Prostate gland (tissue), 2 donors: ENCODE results near the gene SPTB. TPM values are rescaled to one million over a fixed set of nuclear protein-coding genes. Genes with fewer than 3 reads are reported as not detected.

Source experiments
- DNase-seq: peaks from one replicate; pipeline ENCODE4 v3.0.0-alpha.2; 2019; ENCODE audit warnings: low spot score
- H3K27ac ChIP-seq, 2 donors: fragments of 200-600 bp; sonication (generic); 2 replicates each; pipeline ENCODE4 v1.5.1; 2017 to 2019
- H3K27me3 ChIP-seq: fragments of 200-600 bp; sonication (generic); replicated peaks from 2 replicates; pipeline ENCODE4 v1.5.1; 2019; ENCODE audit not compliant: insufficient read depth
- H3K36me3 ChIP-seq, 2 donors: fragments of 200-600 bp; sonication (generic); 1 replicate in 1 of 2; 2 replicates in 1 of 2; pipeline versions ENCODE4 v1.5.1 to v1.8.1; 2017 to 2019
- H3K4me1 ChIP-seq: fragments of 200-600 bp; sonication (generic); replicated peaks from 2 replicates; pipeline ENCODE4 v1.5.1; 2019
- H3K4me3 ChIP-seq, 2 donors: fragments of 200-600 bp; sonication (generic); 2 replicates each; pipeline ENCODE4 v1.5.1; 2017 to 2019
- H3K9me3 ChIP-seq: fragments of 200-600 bp; sonication (generic); 2 replicates; pipeline ENCODE4 v1.5.1; 2017
- POLR2A ChIP-seq: fragments of 450-650 bp; IDR thresholded peaks from one replicate; pipeline ENCODE4 v1.6.1; 2016; ENCODE audit warnings: antibody characterized with exemption, mild to moderate bottlenecking
- POLR2AphosphoS5 ChIP-seq: sonication (generic); formaldehyde crosslinking; IDR thresholded peaks from one replicate; pipeline ENCODE4 v1.6.1; 2017; ENCODE audit warnings: antibody characterized with exemption
- WGBS: methylation state at CpG from one replicate; pipeline ENCODE4 v1.1.5; 2018; 5-methylcytosine and 5-hydroxymethylcytosine counted together
- intact Hi-C: fragments of 100-400 bp; cut with DNase I; formaldehyde crosslinking; loops from one replicate; pipeline ENCODE4 v1.14.2; 2022
- total RNA-seq, 2 donors: library from RNA; depleted of rRNA; stranded (reverse); fragments of >200 nt; gene quantifications; one replicate each; pipeline ENCODE4 v1.1.0, GENCODE V29; 2016
- TF ChIP-seq, protein P1 (sequence below), 4 experiments: fragments of 200-600 bp in 2 of 4; fragments of 450-650 bp in 2 of 4; sonication (generic) in 2 of 4; IDR thresholded peaks; 1 replicate in 3 of 4; 2 replicates in 1 of 4; pipeline ENCODE4 v1.5.1; 2016 to 2019; ENCODE audit warnings: antibody characterized with exemption in 4 of 4, mild to moderate bottlenecking in 2 of 4, moderate library complexity in 2 of 4

The SPTB gene
- total RNA-seq, 2 donors from 2014 or later = 2.7 to 3.7 TPM

DNA sequence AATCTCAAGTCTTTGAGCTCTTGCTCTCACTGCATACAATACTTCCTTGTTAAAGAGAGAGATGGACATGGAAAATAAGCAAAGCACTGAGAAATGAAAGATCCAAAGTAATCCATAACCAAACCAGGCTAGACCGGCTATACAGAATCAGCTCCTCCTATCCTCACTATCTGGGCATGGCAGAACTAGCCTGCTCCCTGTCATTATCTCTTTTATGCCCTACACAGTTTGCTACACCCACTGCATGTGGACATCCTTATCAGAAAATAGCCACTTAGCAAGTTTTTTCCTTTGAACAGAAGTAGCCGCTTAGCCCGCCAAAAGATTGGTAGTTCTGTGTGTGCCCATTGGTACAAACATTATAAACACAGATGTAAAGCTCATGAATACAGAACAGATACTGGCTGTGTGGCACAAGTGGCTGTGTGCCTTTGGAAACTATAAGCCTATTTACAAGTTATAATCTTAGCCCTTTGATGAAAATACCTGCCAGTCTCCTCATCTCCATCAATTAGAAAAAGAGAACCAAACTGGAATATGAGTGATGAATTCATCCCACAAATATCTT lies 34.7 kb downstream of the SPTB start:
- Histone ChIP-seq H3K4me1 (no peaks in the 10 kb centered on the region), H3K27me3 (no peaks in the 10 kb centered on the region), H3K9me3 (no peaks in the 10 kb centered on the region), H3K27ac (no peak overlapping the region), H3K4me3 (no peak overlapping the region), H3K36me3 (no peaks in the 10 kb centered on the region)
- TF ChIP-seq POLR2A = no peak
- TF ChIP-seq, protein P1, sequence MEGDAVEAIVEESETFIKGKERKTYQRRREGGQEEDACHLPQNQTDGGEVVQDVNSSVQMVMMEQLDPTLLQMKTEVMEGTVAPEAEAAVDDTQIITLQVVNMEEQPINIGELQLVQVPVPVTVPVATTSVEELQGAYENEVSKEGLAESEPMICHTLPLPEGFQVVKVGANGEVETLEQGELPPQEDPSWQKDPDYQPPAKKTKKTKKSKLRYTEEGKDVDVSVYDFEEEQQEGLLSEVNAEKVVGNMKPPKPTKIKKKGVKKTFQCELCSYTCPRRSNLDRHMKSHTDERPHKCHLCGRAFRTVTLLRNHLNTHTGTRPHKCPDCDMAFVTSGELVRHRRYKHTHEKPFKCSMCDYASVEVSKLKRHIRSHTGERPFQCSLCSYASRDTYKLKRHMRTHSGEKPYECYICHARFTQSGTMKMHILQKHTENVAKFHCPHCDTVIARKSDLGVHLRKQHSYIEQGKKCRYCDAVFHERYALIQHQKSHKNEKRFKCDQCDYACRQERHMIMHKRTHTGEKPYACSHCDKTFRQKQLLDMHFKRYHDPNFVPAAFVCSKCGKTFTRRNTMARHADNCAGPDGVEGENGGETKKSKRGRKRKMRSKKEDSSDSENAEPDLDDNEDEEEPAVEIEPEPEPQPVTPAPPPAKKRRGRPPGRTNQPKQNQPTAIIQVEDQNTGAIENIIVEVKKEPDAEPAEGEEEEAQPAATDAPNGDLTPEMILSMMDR (IDR thresholded peaks at IDR 0.05) = no peak
- TF ChIP-seq POLR2AphosphoS5 = no peak
- DNase-seq = no peak
- intact Hi-C loops = no loop called here
- WGBS = 84% methylated on average over 3 of the region's 3 CpGs

DNA sequence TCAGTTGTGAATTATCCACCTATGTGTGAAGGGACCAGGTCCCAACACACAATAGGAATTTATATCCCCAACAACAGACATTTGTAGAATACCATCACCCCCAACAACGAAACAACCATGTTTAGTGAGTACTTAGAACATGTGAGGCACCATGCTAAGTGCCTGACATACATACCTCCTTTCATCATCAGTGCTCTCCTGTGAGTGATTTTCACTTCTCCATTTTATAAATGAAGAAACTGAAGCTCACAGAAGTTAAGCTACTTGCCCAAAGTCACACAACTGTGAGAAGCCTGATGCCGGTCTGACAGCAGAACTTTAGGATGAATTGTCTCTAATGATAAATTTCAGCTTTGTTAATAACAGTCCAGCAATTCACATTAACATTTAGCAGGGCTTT lies 35.4 kb downstream of the SPTB start:
- Histone ChIP-seq H3K4me1 (no peaks in the 10 kb centered on the region), H3K27ac (no peak overlapping the region)
- TF ChIP-seq, protein P1 (IDR thresholded peaks at IDR 0.05) = no peak
- TF ChIP-seq POLR2A (no peak), POLR2AphosphoS5 (no peak)

DNA sequence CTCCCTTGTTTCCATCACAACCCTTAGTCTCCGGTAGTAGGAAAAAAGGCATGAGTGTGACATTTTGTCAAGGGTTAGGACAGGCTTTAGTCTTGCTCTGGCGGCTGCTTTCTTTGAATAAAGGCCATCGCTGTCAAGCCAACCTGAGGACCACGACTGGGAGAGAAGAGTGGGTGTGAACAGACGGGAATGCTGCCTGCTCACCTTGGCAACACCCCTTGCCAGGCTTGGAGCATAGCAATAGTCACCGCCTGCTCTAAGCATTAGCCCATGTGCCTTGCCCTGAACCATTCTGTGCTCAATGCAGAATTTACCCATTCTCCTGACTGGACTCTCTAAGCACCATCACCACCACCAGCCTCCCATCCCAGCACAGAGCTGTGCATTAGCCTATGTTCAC lies 36.2 kb downstream of the SPTB start:
- no peaks in the 10 kb centered on the region for H3K9me3 ChIP-seq
- no peak overlapping the region for H3K27ac ChIP-seq
- H3K4me1 ChIP-seq = no peaks in the 10 kb centered on the region
- no peak for TF ChIP-seq POLR2A
- no peaks in the 10 kb centered on the region for H3K27me3 ChIP-seq
- no peaks in the 10 kb centered on the region for H3K36me3 ChIP-seq
- WGBS = 74% methylated on average over 6 of the region's 6 CpGs
- no peak for DNase-seq
- H3K4me3 ChIP-seq = no peak overlapping the region
- intact Hi-C loops = no loop called here

More for the DNA sequence above, 35.4 kb downstream of the SPTB start:
- H3K9me3 ChIP-seq = no peaks in the 10 kb centered on the region
- intact Hi-C loops = no loop called here
- 79% methylated on average over 2 of the region's 2 CpGs for WGBS
- no peak overlapping the region for H3K4me3 ChIP-seq
- H3K27me3 ChIP-seq = no peaks in the 10 kb centered on the region
- no peaks in the 10 kb centered on the region for H3K36me3 ChIP-seq
- no peak for DNase-seq

DNA sequence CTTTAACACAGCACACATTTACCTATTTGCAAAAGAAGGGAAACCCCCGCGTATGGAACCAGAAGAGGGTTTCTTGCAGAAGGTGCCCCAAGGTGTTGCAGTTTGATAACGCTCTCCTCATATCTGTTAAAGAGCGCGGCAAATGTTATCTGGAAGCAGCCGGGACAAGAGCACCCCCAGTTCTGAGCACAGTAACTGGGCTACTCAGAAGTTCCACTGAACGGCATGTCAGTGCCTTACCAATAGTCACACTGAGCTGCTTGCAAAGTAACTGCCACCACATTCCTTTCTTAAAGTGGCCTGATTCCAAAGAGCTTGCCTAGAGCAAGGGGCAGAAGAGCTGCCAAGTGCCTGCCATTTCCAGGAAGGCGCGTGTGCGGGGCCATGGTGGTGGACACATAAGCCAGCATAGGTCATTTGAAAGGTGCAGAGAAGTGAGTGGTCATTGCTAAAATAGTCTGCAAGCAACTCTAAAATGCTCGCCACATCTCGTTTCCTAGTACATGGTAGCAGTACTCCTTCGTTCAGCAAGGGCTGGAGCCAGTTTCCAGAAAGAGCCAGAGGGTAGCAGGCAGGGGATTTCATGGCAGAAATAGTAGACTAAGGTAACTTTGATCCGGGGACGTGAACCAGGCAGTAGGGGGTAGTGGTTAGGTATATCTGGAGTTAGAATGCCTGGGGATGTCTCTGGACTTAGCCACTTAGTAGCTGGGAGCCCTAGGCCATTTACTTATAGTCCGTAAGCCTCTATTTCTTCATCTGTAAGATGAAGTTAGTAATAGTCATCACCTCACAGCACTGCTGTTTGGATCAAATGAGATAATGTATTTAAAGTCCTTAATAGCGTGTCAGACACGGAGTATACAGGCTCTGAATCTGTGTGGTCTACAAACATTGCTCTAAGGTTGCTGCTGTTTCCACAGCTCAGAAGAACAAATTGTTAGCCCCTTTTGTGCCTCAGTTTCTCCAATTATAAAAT lies 37.6 kb downstream of the SPTB start:
- Histone ChIP-seq H3K4me1 (no peaks in the 10 kb centered on the region), H3K4me3 (no peak overlapping the region), H3K27ac (no peak overlapping the region), H3K36me3 (no peaks in the 10 kb centered on the region), H3K9me3 (no peaks in the 10 kb centered on the region), H3K27me3 (no peaks in the 10 kb centered on the region)
- TF ChIP-seq, protein P1 (IDR thresholded peaks at IDR 0.05) = no peak
- TF ChIP-seq POLR2AphosphoS5 = no peak
- TF ChIP-seq POLR2A = no peak
- 72% methylated on average over 18 of the region's 18 CpGs for WGBS
- no peak for DNase-seq
- intact Hi-C loops = no loop called here

DNA sequence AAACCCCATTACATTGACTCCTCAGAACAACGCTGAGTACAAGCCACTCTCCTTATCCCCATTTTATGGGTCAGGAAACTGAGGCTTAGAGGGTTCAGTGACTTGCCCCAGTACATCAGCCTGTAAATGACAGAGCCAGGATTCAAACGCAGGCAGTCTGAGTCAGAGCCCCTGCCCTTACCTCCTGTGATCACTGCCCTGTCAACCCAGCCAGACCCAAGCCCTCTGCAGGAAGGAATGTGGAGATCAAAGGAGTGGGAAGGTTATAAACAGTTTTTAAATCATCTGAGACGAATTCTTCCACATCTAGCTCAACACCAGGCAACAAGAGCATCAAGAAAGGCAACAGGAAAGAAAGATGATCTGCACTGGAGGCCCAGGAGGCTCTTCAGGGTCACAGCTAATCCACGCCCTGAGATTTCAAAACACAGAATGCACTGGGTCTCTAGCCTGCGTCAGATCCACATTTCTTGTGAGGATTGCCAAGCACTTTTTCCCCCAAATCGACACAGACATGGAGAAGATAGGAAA lies 38.5 kb downstream of the SPTB start:
- no peaks in the 10 kb centered on the region for H3K27me3 ChIP-seq
- H3K4me3 ChIP-seq = no peak overlapping the region
- no peak overlapping the region for H3K27ac ChIP-seq
- no peak for TF ChIP-seq POLR2A
- H3K9me3 ChIP-seq = no peaks in the 10 kb centered on the region
- WGBS = 45% methylated on average over 6 of the region's 6 CpGs
- H3K36me3 ChIP-seq = no peaks in the 10 kb centered on the region
- intact Hi-C loops = no loop called here
- no peak for DNase-seq
- H3K4me1 ChIP-seq = no peaks in the 10 kb centered on the region
